ENCODE data around the gene SCAI.

DNA sequence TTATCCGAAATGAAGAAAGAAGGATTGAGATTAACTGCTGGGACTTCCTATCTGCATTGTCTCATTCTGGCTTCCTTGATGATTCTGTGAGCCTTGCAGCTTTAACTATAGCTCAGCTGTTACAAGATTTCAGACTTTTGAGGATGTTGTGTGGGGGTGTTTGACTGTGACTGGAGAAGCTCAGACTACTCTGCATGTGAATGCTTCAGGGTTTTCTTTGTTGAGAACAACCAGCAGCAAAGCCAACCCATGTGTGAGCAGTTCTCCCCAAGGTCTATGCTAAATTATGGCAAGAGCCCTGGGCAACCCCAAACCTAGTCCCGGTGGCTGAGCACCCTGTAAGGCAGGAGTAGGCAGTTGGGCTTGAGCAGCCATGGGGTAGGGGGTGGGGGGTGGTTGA lies 8.4 kb upstream of the SCAI start:
- TF ChIP-seq, protein P1, sequence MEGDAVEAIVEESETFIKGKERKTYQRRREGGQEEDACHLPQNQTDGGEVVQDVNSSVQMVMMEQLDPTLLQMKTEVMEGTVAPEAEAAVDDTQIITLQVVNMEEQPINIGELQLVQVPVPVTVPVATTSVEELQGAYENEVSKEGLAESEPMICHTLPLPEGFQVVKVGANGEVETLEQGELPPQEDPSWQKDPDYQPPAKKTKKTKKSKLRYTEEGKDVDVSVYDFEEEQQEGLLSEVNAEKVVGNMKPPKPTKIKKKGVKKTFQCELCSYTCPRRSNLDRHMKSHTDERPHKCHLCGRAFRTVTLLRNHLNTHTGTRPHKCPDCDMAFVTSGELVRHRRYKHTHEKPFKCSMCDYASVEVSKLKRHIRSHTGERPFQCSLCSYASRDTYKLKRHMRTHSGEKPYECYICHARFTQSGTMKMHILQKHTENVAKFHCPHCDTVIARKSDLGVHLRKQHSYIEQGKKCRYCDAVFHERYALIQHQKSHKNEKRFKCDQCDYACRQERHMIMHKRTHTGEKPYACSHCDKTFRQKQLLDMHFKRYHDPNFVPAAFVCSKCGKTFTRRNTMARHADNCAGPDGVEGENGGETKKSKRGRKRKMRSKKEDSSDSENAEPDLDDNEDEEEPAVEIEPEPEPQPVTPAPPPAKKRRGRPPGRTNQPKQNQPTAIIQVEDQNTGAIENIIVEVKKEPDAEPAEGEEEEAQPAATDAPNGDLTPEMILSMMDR (IDR thresholded peaks at IDR 0.05; ENCODE audit: insufficient read depth, low read length, poor library complexity, severe bottlenecking), result no peak
- no peak for TF ChIP-seq EZH2phosphoT487 (conservative IDR thresholded peaks at IDR 0.05; ENCODE audit: low read length)

Data from SU-DHL-6 (cell line).